A549 (cell line): ENCODE measurements around the gene NPAS1.
A peak's percentile ranks its signal among the peaks of the same experiment; 100 is the strongest.

Source experiments
- CBX8 ChIP-seq: fragments of 200-600 bp; sonication (generic); IDR thresholded peaks from 2 replicates; pipeline ENCODE4 v1.6.1; 2016
- CTCF ChIP-seq: fragments of >200 bp; sonication (Bioruptor Twin); formaldehyde crosslinking; IDR thresholded peaks from 3 replicates; pipeline ENCODE4 v1.5.1; 2016
- EP300 ChIP-seq, 2 experiments: fragments of >200 bp; sonication (Bioruptor Twin); formaldehyde crosslinking; IDR thresholded peaks; 2 replicates in 1 of 2; 3 replicates in 1 of 2; pipeline ENCODE4 v1.6.1; 2016 to 2017
- HDAC2 ChIP-seq: fragments of 200-600 bp; sonication (generic); IDR thresholded peaks from 2 replicates; pipeline ENCODE4 v1.6.1; 2016
- HOXB13 ChIP-seq: fragments of 250-450 bp; sonication (Bioruptor Pico); IDR thresholded peaks from 2 replicates; pipeline ENCODE4 v1.5.0; 2020; ENCODE audit warnings: low read depth, mild to moderate bottlenecking, moderate library complexity

- no peak for TF ChIP-seq HOXB13 (CRISPR knock-in tag)
- TF ChIP-seq CTCF, result peak; percentile 16; the same call in 2 of the 3 replicates
- no peak for TF ChIP-seq EP300 (IDR thresholded peaks at IDR 0.05)
- no peak for TF ChIP-seq HDAC2
- TF ChIP-seq CBX8, result no peak
Measured at GRCh38 chr19:47036097-47036651, 16.5 kb downstream of the NPAS1 start.
